Astrocyte (in vitro differentiated cells and primary cell): ENCODE measurements around the gene NPTN.

Experiments
- EZH2 ChIP-seq: IDR thresholded peaks from 2 replicates; pipeline ENCODE4 v1.6.1; 2012; ENCODE audit warnings: mild to moderate bottlenecking, low read length, inconsistent platforms; ENCODE audit not compliant: insufficient read depth
- TF ChIP-seq, protein P1 (sequence below): IDR thresholded peaks from 2 replicates; pipeline ENCODE4 v1.5.1; 2011; ENCODE audit warnings: low read depth, mild to moderate bottlenecking, inconsistent platforms, low read length, moderate library complexity; ENCODE audit not compliant: insufficient read depth

DNA sequence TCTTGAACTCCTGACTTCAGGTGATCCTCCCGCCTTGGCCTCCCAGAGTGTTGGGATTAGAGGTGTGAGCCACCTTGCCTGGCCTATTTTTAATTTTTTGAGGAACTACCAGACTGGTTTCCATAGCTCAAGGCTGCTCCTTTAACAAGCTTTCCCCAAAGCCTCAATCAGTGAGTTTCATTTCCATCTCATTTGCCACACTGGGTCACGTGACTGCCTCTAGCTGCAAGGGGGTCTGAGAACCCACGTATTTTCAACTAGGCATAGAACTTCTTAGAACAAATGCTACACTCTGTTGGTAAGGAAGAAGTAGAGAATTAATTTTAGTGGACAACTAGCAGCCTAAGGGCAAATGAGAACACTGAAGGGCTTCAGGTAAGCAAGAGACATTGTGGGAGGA is 47.9 kb upstream of the NPTN start:
- TF ChIP-seq, protein P1, sequence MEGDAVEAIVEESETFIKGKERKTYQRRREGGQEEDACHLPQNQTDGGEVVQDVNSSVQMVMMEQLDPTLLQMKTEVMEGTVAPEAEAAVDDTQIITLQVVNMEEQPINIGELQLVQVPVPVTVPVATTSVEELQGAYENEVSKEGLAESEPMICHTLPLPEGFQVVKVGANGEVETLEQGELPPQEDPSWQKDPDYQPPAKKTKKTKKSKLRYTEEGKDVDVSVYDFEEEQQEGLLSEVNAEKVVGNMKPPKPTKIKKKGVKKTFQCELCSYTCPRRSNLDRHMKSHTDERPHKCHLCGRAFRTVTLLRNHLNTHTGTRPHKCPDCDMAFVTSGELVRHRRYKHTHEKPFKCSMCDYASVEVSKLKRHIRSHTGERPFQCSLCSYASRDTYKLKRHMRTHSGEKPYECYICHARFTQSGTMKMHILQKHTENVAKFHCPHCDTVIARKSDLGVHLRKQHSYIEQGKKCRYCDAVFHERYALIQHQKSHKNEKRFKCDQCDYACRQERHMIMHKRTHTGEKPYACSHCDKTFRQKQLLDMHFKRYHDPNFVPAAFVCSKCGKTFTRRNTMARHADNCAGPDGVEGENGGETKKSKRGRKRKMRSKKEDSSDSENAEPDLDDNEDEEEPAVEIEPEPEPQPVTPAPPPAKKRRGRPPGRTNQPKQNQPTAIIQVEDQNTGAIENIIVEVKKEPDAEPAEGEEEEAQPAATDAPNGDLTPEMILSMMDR, result no peak
- TF ChIP-seq EZH2, result no peak
